GM19023 (cell line): ENCODE measurements around the gene ANKRD40CL.
"Not testable (repeated sequence)": the region's sequence is repeated elsewhere in the genome, so short reads cannot be mapped to it uniquely, and the experiment has no call there.

Source experiments
- ATAC-seq: cut with Tn5 transposase; IDR thresholded peaks from one replicate; pipeline ENCODE4 v1.9.1; 2021; ENCODE audit warnings: mild to moderate bottlenecking, moderate library complexity; ENCODE audit not compliant: unreplicated experiment

The ANKRD40CL gene, protein sequence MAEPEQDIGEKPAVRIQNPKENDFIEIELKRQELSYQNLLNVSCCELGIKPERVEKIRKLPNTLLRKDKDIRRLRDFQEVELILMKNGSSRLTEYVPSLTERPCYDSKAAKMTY

DNA sequence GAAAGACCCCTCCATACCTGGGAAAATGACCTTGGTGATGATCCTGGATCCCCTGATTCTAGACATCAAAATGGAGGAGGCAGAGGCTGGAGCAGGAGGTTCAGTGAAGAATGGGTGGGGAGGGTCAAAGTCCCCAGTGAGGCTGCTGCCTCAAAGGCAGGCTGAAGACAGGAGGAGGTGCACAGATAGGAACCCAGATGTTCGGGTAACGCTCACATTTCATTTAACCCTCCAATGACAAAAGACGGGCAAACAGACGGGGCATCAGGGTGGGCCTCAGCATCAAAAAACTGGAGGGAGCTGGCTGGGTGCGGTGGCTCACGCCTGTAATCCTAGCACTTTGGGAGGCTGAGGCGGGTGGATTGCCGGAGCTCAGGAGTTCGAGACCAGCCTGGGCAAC lies at the start of gene ANKRD40CL:
Gene ANKRD40CL, minus strand, starts transcription at position 73 of the 400 bp plus-strand sequence. CDS start 605 bp downstream, outside the sequence.
- ATAC-seq, result no peak

GRCh38 chr17:50816271-50816670 lies 49.0 kb upstream of the ANKRD40CL start:
- ATAC-seq, result no peak

DNA sequence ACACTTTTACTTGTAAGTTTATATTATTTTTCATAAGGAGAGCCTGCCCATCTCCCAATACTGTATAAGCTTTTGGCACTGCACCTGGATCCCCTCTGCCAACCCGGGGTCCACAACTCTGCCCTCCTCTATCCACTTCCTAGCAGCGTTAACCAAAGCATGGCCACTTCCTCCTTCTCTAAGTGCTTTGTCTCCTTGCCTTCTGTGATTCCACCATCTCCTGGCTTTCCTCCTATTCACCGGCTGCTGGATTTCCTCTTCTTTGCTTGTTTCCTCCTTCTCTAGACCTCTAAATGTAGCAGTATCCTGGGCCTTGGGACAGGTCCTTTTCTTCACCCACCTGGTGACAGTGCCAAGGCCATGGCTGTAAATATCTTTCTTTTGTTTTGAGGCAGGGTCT lies 48.1 kb upstream of the ANKRD40CL start:
- ATAC-seq, result no peak

- no peak for ATAC-seq
These were observed 46.3 kb upstream of the ANKRD40CL start for GRCh38 chr17:50813583-50813982.

GRCh38 chr17:50808888-50809287 lies 41.6 kb upstream of the ANKRD40CL start:
- no peak for ATAC-seq

GRCh38 chr17:50808413-50808812 lies 41.1 kb upstream of the ANKRD40CL start:
- no peak for ATAC-seq

GRCh38 chr17:50807675-50808074 lies 40.4 kb upstream of the ANKRD40CL start:
- ATAC-seq, result no peak

DNA sequence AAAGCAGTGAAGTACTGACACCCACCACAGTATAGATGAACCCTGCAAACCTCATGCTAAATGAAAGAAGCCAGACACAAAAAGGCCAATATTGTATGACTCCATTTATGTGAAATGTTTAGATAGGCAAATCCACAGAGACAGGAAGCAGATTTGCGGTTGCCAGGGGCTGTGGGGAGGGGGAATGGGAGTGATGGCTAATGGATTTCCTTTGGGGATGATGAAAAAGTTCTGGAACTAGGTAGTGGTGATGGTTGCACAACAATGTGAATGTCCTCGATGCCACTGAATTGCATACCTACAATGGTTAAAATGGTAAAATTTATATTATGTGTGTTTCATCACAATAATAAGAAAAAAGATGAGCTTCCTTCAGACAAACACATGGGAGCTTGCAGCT lies 39.7 kb upstream of the ANKRD40CL start:
- ATAC-seq, result no peak

DNA sequence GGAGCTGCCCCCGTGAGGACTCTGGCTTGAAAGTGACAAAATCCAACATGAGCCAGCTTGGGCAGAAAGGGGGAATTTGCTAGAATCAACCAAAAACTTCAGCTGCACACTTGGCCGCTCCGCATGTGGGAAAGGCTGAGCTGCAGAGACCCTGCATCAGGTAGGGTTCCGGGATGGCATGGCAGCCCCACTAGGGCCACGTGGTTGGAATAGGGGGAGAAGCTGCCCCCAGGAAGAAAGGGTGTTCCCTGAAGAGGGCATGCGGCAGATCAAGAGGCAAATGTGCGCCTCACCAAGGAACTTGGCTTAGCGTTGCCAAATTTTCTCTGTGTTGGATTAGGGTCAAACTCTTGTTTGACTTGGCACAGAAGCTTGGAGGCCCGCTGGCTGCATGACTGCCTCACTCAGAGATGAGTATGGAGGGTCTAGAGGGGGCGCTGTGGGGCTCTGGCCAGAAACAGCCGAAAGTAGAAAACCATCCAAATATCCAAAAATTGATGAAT lies 38.9 kb upstream of the ANKRD40CL start:
- ATAC-seq, result no peak

DNA sequence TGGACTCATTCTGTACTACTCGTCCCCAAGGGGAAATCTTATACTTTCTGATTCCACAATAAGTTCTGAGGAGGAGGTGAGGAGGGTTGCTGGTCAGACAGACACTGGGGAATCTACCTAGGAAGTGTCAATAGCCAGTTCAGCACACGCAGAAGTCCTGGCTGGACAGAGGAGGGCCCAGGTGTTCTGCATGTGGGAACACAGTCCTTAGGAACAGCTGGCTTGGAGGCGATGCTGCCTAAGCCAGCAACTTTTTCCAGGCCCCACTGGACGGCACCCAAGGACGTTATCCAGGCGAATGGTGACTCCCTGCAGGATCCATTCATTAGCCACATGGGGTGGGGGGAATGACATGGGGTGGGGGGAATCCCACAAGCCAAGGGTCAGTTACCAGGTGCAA lies 38.2 kb upstream of the ANKRD40CL start:
- no peak for ATAC-seq

GRCh38 chr17:50804749-50805475 lies 37.6 kb upstream of the ANKRD40CL start:
- not testable (repeated sequence) for ATAC-seq

GRCh38 chr17:50803676-50804075 lies 36.4 kb upstream of the ANKRD40CL start:
- ATAC-seq, result no peak

DNA sequence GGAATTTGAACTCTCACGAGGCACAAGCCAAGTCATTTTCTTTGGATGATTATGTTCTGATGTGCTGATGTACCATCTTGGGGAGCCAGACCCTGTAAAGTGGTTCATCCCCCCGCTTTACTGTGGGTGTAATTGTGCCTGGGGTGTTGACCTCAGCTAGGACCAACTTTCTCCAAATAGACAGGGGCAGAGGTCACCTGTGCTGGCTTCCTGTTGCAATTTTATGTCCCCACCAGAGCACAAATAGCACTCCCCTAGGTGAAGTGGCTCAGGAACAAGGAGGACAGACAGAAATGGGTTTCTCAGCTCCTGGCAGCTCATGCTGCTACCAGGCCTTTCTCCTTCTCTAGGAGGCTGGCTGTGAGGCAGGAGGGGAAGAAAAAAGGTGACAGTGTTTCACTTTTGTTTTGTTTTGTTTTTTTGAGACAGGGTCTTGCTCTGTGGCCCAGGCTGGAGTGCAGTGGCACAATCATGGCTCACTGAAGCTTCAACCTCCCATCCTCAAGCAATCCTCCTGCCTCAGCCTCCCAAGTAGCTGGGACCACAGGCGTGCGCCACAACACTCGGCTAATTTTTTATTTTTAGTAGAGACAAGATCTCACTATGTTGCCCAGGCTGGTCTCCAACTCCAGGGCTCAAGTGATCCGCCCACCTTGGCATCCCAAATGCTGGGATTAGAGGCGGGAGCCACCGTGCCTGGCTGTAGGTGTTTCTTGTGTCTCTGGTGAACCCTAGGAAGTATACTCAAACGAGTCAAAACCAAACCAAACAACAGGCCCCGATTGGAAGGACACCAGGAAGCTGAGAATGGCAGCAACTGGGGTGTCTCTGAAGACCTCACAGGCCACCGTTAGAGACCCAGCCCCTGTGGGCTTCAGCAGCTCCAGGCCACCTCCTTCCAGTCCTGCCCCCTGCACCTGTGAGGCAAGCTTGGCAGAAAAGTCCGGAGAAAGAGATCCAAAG lies 35.6 kb upstream of the ANKRD40CL start:
- no peak for ATAC-seq

- no peak for ATAC-seq
These were observed 32.9 kb upstream of the ANKRD40CL start for GRCh38 chr17:50800196-50800700.

- ATAC-seq, result no peak
These were observed 32.3 kb upstream of the ANKRD40CL start for GRCh38 chr17:50799582-50799981.

- ATAC-seq, result no peak
These were observed 31.3 kb upstream of the ANKRD40CL start for GRCh38 chr17:50798424-50799288.

DNA sequence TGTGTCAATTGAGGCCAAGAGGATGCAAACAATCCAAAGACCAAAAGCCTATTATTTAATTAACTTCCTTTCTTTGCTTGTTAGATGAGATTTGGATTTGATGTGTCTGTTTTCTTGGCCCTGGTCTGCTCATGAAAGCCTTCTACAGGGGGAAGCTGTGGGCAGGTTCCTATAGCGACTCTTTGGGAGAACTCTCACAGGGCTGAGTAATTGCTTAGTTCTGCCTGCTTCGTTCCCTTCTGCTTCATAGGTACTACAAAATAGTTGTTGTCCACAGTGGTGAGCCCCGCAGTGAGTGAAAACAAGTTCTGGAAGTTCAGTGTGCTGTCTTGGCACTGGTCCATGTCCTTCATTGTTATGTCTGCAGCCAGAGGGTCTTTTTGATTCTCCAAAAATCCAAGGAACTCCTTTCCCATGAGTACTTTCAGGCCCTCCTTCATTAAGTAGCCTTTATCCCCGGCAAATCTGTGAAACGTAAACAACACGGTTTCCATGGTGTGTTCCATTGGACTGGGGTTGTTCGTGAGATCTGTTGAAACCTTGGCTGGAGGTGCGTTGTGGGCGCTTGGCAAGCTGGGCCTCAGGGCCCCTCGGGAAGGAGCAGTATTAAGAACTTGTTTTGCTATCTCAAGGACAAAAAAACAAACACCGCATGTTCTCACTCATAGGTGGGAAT lies 30.0 kb upstream of the ANKRD40CL start:
- ATAC-seq, result no peak

GRCh38 chr17:50794361-50794760 lies 27.0 kb upstream of the ANKRD40CL start:
- no peak for ATAC-seq

DNA sequence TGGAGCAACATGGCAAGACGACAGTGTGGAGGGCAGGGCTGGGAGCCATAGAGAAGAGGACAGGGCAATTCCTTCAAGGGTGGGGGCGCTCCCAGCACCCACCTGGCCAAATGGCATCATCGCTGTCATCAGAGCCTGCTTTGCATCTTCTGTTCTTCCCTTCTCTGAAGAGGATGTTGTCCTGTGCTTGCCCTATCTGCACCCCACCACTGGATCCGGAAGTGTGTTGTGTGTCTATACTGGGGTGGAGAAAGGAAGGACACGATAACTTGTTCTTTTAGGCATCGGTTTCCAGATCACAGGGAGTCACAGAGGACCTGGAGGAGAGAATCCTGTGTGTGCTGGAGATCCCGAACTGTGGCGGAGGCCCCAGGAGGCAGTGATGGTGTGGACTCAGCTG lies 25.7 kb upstream of the ANKRD40CL start:
- ATAC-seq, result no peak

- ATAC-seq, result no peak
These were observed 24.8 kb upstream of the ANKRD40CL start for GRCh38 chr17:50792132-50792531.
